Right renal cortex interstitium (tissue), 3 donors: ENCODE data around the gene CFAP141. TPM values are rescaled to one million over a fixed set of nuclear protein-coding genes. Genes with fewer than 3 reads are reported as not detected.
"Not testable (repeated sequence)": the region's sequence is repeated elsewhere in the genome, so short reads cannot be mapped to it uniquely, and the experiment has no call there.

Source experiments
- DNase-seq, 3 donors: peaks; one replicate each; pipeline ENCODE4 v3.0.0-alpha.2; 2013; ENCODE audit warnings: low read depth in 3 of 3, low spot score in 2 of 3
- polyA plus RNA-seq, 3 donors: library from polyadenylated mRNA; unstranded; fragments of 120-200 nt; gene quantifications; one replicate each; pipeline ENCODE4 v1.2.1, GENCODE V29; 2013; ENCODE audit not compliant: insufficient read length in 3 of 3

CFAP141 gene
- not detected for polyA plus RNA-seq

DNA sequence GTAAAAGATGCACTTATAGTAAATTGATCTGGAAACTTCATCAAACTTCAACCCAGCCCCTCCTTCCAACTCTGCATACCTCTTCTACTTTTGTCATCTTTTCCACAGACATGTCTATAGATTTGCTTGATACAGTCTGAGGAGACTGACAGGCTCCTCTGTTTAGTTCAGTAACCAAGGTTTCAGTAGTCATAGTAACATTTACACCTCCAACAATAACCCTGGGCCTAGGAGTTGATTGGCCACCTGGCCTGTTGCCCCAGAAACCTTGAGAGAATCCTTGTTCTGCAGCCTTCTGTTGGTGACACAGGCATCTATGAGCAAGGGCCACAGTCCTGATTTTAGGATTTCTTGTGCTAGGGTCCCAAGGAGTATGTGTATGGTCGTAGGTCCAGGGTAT, at the start of gene CFAP141:
Gene CFAP141, minus strand, starts transcription at position 138 of the 400 bp plus-strand sequence. Its CDS starts 26 bp downstream, at position 112.
- no peak for DNase-seq

DNA sequence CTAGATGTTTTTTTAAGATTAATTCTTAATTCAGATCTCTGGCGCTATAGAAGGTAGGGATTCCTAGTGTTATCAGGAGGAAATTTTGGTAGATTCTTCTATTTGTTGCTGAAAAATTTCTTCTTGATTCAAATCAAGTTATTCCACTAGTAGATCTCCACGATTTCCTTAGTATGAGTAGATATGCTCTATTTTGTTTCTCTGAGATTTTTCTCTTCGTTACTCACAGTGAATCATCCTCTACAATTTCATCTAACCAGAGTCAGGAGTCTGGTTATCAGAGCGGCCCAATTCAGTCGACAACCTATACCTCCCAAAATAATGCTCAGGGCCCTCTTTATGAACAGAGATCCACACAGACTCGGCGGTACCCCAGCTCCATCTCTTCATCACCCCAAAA, 47.5 kb upstream of the CFAP141 start:
- no peak for DNase-seq

DNA sequence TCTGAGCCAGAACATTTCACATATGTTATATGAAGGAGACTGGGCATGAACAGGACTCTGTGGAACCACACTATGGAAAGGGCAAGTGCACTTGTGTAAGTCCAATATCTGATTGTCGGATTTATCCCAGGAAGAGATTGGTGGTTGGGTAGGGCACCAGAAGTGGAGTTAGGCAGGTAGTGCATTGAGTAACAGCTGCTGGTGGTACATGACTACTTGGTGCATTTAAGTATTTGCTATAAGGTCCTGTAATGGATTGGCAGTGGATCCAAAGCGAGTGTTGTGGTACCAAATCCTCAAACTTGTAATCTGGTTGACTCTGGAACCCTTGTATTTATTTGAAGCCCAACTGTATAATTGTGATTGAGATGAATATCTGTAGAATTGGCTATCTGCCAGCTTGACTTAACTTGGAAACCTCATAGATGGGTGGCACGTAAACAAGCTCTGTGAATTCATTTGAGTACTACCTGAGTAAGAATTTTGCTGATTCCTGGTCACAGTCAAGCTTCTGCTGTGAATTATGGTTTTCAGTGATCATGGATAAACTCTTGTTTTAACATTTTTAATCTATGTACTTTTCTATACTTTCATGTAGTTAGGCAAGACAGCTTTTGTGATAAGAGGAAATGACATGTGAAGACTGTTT, 35.7 kb upstream of the CFAP141 start:
- DNase-seq = no peak

DNA sequence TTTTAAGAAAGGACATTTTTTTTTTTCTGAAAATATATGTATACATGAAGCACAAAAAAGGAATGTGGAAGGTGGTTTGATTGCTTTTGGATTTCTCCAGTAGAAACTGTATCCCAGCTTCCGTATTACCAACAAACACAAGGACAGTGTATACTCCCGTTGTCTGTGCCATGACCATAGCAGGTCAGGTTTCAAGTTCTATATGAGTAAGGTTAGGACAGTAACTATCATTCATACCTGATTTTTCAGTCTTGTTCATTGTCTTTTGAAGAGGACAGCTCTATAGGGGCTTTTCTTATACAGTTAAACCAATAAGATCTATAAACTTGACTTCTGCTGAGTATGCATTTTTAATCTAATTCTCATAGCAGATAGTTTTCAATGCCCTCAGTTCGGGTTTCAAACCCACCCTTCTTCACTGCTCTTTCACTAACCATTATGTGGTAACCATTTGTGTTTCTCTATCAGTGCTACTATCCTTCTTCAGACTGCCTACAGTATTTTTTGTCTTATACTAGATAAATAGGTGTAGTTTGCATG, 34.2 kb upstream of the CFAP141 start:
- no peak for DNase-seq

DNA sequence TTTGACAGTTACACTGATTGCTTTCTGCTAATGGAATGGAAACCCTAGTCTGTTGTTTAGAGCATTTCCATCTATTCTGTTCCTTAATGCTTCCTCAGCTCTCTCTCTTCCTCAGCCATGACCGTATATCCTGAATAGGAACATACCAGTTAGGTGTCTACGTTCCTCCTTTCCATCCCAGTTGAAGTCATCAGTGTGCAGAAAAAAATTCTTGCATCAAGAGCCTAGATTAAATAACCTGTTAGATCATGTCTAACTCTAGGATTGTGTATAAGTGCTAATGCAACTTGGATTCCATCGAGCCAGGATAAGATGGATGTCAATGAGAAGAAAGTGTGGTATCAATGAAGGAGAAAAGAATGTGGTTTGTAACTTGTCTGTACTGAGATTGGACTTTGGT, 33.4 kb upstream of the CFAP141 start:
- DNase-seq = no peak

DNA sequence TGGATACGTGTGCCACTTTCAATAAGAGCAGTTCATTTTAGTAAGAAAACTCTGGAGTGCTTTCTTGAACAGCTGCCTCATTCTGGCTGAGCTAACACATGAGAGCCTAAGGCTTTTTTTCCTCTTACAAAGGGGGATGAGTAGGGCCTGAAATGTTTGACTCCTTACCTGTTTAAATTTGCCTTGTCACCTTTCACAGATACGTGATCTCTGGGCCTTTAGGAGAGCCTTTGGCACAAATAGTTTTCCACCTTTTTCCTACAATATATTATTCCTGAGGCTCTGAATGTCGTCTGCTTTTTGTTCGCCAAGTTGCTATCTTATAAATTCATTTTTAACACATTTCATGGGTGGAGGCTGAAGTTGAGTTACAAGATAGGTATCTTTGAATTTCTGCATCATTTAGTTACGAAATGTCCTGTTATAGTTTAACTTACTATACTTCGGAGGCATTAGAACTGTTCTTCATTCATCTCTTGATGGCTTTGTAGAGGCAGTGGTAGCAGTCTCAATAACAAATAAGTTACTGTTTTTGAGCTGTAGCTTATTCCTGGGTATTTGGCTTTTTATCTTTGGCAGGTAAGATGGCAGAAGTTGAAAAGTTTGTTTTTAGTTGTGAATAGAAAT, 31.9 kb upstream of the CFAP141 start:
- DNase-seq = no peak

DNA sequence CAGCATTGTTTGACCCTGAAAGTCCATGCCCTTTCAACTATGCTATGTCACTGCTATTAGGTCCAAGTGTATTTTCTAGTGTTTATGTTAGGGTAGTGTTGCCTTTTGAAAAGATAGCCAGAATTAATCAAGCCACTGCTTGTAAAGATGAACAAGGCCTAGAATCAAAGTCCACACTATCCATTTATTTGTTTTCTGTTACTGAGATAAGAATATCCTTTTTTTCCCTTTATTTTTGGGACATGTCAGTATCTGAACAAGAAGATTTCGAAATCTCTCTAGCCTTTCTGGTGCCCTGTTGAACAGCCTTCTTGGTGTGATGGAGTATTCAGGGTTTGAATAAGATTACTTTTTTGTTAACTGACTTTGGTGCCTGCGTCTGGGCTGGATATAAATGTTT, 31.3 kb upstream of the CFAP141 start:
- DNase-seq = no peak

DNA sequence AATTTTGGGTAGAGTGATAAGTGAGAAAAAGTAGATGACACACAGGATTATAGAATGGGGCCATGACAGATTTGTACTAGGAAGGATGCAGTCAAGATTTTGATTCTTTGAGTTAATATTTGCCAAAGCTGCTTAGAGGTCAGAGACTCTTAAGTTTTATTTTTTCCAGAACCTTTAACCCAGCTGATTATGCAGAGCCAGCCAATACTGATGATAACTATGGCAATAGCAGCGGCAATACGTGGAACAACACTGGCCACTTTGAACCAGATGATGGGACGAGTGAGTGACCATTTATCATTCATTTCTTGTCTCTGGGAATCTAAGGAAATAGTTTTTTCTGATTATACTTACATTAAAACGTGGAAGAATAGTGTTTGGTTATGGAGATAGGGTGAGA, 30.7 kb upstream of the CFAP141 start:
- DNase-seq = no peak

DNA sequence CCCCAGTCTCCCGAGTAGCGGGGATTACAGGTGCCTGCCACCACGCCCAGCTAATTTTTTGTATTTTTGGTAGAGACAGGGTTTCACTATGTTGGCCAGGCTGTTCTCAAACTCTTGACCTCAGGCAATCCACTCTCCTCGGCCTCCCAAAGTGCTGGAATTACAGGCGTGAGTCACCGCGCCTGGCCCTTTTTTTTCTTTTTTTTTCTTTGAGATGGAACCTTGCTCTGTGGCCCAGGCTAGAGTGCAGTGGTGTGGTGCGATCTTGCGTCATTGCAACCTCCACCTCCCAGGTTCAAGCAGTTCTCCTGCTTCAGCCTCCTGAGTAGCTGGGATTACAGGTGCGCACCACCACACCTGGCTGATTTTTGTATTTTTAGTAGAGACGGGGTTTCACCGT, 27.0 kb upstream of the CFAP141 start:
- not testable (repeated sequence) for DNase-seq

DNA sequence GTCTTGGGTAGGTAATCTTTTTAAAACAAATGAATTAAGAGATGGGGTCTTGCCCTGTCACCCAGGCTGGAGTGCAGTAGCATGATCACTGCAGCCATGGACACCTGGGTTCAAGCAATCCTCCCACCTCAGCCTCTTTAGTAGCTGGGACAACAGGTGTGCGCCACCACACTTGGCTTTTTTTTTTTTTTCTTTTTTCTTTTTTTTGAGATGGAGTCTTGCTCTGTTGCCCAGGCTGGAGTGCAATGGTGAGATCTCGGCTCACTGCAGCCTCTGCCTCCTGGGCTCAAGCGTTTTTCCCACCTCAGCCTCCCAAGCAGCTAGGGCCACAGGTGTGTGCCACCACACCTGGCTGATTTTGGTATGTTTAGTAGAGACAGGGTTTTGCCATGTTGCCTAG, 25.0 kb upstream of the CFAP141 start:
- not testable (repeated sequence) for DNase-seq

DNA sequence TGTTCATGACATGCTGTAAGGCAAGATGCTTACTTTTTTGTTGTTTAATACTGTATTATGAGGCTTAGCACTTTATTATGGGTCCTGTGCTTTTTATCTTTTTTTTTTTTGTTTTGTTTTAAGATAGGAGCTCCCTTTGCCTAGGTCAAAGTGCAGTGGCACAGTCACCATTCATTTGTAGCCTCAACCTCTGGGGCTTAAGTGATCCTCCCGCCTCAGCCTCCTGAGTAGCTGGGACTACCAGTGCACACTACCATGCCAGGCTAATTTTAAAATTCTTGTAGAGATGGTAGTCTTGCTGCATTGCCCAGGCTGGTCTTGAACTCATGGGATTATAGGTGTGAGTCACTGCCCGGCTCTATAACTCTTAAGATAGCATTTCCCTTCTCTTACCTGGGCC, 19.2 kb upstream of the CFAP141 start:
- no peak for DNase-seq

DNA sequence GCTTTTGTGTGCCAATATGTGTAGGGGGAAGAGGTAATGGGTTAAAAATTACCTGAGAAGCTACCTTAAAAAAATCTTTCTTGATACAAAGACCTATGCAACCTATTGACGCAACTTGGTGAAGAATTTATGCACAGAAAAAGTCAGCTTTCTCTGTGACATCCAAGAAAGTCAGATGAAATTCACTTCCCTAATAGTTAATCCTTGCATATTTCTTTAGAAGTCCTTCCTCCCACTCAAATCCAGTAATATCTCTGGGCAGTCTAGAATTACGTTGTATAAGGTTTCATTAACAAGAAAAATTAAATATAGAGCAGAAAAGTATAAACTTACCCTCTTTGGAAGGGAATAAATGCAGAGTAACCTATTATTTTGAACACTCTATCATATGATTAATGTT, 17.5 kb upstream of the CFAP141 start:
- DNase-seq = no peak

DNA sequence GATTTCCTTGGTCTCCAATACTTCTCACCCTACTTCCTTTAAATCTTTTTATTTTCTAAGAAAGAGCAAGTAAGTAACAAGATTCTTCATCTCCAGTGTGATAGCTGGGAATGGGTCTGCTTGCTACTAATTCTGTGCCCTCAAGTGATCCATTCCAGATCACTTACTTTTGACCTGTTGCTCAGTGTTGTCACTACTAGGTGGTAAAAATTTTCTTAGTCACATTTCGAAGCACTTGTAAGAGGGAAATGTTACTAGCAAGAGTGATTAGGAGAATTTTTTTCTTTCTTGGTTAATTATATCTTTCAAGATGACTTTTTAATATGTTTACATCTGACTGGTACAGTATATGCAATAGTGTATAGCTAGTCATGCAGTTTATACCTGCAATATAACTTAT, 16.8 kb upstream of the CFAP141 start:
- DNase-seq = no peak

DNA sequence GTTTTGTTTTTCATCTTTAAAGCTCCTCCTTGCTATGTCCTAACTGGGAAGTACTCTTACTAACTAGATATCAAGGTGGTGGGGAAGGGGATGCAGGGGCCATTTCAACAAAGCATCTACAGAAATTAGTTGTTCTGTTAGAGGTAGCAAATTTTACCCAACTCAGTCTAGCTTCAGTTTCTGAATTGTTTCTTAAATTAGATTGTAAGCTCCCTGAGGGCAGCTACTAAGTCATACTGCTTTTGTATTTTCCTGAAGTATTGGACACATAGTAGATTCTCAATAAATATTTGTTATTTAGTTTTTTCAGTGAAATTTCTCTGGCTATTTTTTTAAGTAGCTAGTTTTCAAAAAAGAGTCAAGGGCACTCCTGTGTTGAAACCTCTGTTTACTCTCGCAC, 16.4 kb upstream of the CFAP141 start:
- DNase-seq = no peak

DNA sequence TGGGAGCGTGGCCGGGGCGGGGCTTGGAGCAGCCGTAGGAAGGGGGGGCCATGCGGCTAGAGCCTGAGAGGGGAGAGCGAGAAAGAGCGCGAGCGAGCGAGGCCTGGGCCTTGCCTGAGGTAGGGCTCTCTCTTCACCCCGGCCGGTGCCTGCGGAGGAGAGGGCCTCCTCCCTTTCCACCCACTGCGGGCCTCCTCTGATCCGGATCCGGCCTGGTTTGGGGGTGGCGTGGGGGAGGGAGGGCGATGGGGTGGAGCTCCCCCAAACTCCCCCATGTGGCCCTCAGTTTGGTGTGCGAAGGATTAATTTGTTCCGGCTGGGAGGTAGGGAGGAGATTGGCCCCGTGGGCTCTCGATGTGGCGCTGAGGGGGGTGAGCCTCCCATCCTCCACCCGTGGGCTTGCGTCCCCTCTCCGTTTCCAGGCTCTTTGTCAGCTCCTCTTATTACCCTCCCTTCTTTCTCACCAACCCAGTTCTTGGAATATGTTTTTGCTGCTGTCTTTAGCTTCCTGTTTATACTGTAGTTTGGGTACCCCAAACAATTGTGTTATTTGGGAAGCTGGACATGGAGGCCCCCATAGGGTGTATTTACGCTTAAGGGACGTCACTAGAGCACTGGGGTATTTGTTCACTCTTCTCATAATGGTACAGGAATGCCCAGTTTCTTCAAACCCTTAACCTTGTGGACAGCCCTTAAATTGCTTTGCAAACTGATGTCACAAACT, 15.3 kb upstream of the CFAP141 start:
- DNase-seq = peak in 2 of 3 donors; percentile 26 to 41

DNA sequence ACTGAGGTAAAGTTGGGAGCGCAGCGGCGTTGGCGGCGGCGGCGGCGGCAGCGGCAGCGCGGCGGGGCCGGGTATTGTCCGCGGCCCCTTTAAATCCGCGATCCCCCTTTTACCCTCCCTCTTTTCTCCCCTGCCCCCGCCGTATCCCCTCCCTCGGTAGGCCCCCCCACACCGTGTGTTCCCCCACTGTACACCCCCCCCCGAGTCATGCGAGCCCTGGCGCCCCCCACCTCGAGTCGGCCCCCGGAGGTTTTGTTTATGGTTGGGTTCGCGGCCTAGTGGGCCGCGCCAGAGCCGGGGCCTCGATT, 14.8 kb upstream of the CFAP141 start:
- no peak for DNase-seq

DNA sequence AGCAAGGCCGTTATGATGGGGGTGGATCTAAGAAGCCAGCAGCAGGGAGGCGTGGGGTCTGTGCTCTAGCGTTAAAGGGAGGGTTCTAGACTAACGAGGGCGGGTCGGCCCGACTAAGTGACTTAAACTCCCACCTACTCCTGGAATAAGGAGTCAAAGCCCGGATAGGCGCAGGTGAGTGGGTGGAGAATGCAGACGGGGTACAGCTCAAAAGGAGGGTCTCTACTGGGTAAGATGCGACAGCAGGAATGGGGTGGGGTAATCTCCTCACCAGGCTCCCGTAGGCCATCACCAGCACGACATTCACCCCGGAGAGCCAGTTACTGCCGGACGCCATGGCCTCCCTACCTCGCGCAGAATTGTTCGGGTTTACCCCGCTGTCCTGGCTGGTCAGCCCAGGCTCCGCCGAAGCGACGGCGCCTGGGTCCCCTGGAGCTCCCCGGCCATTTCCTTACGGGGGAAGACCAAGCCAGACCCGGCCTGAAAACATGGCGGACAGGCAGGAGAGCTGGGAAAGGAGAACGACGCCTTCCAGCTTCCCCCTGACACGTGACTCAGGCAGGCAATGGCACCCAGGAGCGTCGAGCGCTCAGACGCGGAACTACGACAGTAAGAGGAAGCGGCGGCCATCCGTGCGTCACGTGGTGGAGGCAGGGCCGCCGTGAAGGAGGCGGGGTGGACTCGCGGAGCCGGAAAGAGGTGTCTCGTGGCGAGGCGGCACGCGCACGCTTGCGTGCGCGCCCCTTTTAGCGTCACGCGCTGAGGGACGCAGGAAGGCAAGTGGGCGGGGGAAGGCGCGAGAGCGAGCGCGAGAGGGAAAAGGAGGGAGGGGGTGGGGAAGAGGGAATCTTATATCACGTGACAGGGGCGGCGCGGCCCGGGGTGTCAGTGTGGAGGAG, 14.2 kb upstream of the CFAP141 start, which contains the start of gene UBAP2L:
Gene UBAP2L, plus strand, starts transcription at position 885 of the 899 bp plus-strand sequence. CDS start 4,169 bp downstream, outside the sequence.
- DNase-seq = peak; percentile 95 to 98 (median 98)

DNA sequence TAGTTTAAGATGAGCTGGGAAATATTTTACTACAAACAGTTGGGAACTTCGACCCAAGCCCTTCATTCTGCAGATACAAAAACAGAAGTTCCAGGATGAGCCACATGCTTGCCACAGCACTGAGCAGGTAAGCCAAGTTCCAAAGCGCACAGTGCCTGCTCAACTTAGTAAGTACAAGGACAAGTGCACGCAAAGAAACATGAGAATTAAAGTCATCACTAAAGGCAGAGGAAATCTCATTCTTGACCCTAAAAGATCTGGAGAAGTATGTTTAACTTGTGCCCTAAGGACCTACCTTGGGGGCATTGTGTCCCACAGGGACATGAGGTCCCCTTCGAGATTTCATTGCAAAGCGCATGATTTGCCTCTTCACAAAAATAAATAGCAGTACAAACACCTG, 13.4 kb upstream of the CFAP141 start:
- no peak for DNase-seq

DNA sequence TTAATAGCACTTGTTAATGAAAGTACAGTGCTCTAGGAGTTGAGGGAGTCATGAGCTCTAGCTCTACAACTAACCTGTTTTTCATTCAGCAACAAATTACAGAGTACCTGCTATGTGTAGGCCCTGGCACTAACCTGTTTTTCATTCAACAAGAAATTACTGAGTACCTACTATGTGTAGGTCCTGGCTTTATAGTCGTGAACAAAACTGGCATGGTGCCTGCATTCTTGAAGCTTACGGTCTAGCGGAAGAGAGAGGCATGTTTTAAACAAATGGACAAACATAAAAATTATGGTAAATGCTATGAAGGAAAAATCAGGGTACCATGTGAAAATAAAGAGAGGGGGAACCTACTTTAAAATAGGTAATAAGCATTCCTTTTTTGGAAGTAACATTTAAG, 12.4 kb upstream of the CFAP141 start:
- DNase-seq = no peak

DNA sequence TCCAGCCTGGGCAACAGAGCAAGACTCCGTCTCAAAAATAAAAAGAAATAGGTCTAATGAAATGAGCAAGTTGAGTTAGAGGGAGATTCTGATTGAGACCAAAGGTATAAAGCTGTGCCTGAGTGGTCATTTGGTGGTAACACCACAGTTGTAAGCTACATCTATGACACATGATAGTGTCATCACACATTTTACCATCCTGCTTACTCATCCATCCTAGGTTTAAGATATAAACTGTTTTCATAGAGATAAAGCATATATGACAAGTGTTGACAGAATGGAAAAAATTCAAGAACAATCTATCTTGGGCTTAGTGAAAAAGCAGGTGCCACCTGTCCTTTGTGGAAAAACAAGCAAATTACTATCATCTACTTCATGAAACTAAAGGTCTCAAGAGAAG, 7.1 kb upstream of the CFAP141 start:
- no peak for DNase-seq

DNA sequence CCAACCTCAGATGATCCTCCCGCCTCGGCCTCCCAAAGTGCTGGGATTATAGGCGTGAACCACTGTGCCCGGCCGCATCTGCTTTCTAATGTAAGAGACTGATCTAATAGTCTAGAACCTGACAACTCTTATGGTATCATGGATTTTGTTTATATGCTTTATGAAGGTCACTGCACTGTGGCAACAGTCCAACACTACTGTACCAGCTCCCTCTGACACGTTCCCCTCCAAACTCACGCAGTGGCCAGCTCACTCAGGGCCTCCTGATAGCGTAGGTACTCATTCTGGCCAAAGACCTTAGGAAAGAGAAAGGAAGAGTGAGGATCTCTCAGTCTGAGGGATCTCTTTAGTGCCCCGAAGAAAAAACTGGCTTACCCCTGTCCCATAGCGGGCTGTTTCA, 6.0 kb upstream of the CFAP141 start:
- DNase-seq = no peak
